Activated CD4-positive, alpha-beta T cell treated with anti-CD3 and anti-CD28 coated beads, Interleukin-2, Interleukin-4, amounts not matched to agents 100 ng/mL and 50 ng/mL, durations not matched to agents 16 hours and 8 hours (primary cell): Measurements from ENCODE around the gene BAX.

Experiments
- DNase-seq: peaks from one replicate; pipeline ENCODE4 v3.0.0-alpha.2; 2020; ENCODE audit warnings: low spot score

Gene BAX

DNA sequence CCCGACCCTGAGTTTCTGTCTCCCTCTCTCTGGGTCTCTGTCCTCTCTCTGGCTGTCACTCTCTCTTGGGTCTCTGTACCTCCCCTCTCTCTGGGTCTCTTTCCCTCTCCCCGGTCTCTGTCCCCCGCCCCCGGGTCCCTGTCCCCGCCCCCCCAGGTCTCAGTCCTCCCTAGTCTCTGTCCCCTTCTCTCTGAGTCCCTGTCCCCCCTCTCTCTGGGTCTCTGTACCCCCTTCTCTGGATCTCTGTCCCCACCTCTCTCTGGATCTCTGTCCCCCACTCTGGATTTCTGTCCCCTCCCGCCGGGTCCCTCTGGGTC lies 8.1 kb downstream of the BAX start:
- no peak for DNase-seq

DNA sequence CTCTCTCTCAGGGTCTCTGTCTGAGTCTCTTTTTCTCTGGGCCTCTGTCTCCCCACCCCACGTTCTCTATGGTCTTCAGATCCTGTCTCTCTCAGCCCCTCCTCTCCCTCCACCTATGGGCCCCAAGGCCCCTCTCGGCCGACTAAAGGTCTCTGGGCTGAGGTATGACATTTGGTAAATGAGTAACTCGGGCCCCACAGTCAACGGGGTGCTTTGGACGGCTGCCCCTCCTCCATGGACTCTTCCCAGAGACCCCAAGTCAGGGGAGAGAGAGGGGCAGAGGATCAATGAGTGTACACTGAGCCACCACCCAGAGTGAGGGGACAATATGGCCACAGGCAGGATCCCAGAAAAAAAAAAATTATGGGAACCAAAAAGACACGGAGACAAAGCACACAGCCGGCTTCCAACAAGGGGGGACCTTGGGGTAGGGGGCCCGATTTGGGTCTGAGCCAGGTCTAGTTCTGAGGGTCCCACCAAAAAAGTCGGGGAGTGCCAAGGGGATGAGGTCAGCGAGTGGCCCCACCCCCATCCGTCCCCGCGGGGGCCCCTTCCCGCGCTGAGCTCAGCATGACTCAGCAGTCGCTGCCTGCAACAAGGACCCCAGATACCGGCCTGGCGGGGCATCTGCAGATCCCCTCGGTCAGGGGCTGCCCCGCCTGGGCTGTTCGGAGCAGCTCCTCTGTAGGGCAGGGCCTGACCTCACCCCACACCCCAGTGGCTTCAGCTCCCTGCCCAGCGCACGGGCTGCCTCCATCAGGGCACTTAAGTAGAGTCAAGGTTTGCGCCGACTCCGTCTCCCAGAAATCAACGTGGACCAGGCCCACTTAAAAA lies 8.9 kb downstream of the BAX start:
- DNase-seq, result peak; percentile 78

DNA sequence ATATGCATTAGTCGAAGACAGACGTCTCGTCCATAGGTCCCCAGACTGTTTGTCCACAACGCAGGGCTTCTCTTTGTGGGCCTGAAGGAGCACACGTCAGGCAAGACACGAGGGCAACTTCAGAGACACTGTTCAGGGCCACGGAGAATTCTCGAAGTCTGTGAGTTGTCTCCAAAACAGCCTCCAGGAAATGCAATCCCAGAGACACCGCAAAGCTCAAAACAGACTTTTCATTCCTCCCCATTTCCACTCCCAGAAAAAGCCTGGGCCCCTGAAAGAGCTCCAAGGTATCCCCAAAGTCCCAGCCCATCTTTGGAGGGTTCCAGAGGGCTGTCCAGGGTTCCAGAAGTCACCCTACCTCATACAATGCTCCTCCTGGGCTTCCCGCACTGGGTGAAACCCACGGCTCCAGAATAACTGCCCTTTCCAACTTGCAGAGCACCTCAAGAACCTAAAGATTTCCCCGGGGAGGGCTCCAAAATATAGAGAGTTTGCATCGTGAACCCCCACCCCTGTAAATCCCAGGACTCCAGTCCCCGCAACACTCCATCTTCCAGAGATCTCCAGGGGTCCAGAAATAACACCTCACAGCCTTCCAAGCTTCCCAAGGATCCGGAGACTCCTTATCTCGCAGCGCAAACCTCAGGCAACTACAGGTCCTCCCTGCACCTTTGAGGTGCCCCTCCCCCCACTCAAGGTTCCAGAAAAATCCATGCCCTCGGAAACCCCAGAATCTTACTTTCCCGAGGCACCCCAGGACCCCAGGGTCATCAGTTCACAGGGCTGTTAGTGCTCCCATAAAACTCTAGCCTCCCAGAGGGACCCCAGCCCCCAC lies 9.7 kb downstream of the BAX start:
- peak; percentile 25 for DNase-seq

DNA sequence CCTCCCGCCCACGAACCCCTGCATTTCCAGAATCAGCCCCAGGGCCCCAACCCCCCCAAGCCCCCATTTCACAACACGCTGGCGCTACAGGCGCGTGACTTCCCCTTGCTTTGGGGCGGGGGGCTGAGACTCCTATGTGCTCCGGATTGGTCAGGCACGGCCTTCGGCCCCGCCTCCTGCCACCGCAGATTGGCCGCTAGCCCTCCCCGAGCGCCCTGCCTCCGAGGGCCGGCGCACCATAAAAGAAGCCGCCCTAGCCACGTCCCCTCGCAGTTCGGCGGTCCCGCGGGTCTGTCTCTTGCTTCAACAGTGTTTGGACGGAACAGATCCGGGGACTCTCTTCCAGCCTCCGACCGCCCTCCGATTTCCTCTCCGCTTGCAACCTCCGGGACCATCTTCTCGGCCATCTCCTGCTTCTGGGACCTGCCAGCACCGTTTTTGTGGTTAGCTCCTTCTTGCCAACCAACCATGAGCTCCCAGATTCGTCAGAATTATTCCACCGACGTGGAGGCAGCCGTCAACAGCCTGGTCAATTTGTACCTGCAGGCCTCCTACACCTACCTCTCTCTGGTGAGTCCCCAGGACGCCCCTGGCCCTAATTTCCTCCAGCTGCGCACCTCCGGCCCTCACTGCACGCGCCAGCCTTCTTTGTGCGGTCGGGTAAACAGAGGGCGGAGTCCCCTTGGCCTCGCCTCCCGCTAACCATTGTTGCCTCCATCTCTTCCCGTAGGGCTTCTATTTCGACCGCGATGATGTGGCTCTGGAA lies 10.5 kb downstream of the BAX start, which contains the start of gene FTL:
FTL (plus strand) TSS at position 270 of the 766 bp plus-strand sequence; CDS start at position 469, 199 bp downstream.
- DNase-seq, result peak; percentile 96

DNA sequence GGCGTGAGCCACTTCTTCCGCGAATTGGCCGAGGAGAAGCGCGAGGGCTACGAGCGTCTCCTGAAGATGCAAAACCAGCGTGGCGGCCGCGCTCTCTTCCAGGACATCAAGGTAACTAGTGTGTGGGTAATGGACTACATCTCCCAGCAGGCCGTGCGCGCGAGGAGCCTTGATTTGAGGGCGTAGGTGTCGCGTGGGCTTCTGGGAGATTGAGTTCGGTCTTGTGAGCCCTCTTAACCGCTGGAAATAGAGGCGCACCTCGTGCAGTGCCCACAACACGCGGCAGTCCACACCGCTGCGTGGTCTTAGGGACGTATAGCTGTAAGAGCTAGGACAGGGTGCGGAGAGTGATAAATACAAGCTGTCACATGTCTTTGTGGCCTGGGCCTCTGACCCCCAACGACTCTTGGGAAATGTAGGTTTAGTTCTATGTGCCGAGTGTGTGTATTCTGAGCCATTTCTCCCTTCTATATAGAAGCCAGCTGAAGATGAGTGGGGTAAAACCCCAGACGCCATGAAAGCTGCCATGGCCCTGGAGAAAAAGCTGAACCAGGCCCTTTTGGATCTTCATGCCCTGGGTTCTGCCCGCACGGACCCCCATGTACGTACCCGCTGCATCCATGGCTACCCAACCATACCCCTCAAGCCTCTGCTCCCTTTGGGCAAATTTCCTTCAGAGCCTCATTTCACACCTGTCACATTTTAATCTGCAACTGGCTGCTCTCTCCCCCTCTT lies 11.3 kb downstream of the BAX start:
- peak; percentile 89 for DNase-seq

DNA sequence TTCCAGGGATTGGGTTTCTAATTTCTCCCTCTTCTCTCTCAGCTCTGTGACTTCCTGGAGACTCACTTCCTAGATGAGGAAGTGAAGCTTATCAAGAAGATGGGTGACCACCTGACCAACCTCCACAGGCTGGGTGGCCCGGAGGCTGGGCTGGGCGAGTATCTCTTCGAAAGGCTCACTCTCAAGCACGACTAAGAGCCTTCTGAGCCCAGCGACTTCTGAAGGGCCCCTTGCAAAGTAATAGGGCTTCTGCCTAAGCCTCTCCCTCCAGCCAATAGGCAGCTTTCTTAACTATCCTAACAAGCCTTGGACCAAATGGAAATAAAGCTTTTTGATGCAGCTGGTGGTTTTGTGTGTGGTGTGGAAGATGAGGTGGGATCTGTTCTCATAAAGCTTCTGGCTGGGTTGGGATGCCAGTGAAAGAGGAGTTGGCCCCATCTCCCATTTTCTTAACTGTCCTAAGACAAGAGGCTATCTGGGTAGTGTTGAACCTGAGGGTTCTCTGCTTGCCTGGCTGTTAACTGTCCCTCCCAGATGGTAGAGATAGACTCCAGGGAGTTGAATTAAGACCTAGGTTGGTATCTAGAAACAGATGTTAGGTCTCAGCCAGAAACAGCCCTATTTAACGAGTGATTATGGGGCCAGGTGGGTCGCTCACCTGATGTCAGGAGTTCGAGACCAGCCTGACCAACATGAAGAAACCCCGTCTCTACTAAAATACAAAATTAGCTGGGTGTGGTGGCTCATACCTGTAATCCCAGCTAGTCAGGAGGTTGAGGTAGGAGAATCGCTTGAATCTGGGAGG lies 12.1 kb downstream of the BAX start:
- no peak for DNase-seq

DNA sequence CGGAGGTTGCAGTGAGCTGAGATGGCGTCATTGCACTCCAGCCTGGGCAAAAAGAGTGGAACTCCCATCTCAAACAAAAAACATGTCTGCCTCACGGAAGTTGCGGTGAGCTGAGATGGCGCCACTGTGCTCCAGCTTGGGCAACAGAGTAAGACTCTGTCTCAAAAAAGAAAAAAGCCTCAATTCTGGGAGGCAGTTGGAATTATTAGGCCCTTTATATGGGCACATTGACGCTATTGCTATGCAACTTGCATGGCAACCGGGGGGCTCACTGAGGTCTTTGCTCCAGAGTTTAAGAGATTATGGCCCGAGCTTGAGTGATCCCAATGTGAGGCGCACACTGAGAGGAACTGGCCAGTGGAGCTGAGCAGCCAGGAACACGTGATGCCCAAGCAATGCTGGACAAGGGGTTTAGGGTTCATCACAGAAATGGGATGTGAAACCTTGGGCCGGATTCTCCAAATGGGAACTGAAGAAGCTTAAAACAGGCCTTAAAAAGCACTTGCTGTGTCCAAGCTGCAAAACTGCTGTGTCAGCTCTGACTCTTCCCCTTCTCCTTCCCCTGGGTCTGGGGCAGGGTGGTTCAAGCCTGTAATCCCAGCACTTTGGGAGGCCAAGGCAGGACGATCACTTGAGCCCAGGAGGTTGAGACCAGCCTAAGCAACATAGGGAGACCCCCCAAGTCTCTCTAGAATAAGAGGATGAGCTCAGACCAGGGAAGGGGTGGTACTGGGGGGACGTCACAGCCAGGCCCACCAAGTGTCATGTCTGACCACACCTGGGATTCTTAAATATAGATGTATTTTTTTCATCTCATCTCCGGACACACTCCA lies 12.9 kb downstream of the BAX start:
- DNase-seq, result peak; percentile 22

DNA sequence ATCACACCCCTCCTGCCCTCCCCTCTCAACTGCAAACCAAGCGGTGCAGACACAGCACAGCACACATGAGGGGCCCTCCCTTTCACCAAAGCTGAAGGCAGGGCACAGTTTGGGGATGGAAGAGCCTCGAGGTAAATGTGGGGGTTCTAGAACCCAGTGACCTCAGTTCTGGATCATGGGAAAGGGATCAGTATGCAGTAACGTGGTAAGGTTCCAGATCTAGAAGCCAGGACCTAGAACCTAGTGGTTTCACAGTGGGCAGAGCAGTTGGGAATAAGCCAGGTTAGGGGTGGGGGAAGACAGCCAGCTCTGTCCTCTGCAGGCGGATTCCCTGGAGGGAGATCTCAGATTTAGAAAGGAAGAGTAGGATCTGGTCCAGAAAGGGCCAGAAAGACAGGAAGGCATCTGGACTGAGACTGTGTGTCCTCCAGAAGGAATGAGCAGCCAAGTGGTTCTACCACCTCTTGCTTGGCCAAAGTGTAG lies 13.5 kb downstream of the BAX start:
- DNase-seq, result no peak

DNA sequence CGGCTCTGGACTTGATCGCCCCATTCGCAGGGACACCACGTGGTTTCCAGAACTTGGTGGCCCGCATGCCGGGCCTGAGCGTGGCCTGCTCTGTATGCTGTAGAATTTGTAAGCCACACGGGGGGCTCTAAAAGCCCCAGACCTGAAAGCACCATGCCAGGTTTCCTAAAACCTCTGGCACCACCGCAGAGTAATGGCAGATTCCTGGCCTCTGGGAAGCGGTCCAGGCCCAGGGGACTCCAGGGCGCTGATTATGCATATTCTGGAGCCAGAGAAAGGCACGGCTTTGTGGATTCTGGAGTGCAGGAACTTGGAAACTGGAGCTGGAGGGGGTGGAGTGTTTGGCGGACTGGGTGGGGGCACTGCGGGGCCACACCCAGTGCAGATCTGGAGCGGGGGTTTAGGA lies 14.1 kb downstream of the BAX start:
- no peak for DNase-seq

DNA sequence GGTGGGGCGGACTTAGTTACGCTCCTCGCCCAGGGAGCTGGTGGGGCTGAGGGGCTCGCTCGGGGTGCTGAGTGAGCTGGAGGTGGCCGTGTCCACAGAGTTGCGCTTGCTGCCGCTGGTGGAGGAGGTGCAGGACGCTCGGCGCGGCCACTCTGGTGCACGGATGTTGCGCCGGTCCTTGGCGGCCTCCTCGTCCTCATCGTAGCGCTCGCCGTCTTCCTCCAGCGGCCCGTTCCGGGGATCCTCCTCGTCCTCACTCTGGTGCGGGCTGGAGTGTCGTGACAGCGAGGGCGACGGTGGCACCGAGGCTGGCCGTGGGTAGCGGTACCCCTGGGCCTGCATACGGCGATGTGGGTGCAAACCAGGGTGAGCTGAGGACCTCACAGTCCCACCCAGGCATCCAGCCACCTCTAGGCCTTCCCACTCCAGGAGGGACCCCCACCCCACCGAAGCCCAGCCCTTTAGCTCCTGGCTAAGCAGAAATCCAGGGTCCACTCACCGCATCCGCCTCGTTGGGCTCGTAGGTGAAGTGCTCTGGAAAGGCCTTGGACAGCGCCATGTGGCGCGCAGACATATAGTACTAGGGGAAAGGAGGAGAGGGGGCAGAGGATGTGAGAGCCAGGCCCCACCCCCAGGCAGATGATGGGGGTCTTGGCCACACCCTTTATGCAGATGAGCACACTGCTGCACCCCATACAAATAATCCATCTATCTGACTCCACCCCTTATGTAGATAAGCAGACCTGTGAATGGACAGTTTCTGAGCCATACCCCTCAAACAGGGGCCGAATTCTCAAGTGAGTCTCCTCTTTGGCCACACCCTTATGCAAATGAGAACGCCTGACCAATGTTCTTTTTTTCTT lies 14.8 kb downstream of the BAX start:
- no peak for DNase-seq

DNA sequence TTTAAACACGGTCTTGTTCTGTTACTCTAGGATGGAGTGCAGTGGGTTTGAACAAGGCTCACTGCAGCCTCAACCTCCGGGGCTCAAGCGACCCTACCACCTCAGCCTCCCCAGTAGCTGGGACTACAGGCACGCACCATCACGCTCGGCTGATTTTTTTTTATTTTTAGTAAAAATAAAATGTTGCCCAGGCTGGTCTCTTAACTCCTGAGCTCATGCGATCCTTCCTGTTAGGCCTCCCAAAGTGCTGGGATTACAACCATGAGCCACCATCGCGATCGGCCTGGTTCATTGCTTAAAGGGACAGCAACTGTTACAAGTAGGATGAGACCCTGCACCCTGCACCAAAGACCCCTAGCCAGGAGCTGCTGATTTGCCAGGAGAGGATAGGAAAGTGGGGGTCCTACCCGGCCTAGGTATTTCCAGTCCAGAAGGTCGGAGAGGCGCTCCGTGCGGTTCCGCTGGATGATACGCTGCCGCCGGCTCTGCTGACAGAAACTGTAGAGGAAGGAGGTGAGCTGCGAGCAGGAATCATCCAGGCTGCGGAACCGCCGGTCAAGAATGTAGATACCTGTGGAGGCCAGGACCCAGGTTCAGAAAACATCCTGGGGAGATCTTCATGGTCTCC lies 15.6 kb downstream of the BAX start:
- no peak for DNase-seq

DNA sequence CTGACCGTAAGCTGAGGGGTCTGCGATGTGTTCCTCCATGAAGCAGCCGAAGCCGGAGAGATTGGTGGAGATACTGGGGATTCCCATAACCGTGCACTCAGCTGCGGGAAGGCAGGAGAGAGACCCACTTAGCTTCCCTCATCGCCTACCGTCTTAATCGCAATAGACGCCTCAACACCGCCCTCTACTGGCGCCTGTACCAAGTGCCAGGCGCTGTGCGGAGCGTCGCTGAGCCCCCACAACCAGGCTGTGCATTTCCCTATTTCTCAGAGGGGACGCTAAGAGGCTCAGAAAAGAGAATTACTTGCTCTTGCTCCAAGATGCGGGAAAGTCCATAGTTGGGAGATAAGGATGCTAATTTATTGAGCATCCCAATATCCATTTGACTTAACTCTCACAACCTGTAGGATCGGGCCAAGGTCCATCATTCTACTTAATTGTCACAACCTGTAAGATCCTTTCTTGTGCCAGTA lies 16.3 kb downstream of the BAX start:
- DNase-seq, result peak; percentile 82

DNA sequence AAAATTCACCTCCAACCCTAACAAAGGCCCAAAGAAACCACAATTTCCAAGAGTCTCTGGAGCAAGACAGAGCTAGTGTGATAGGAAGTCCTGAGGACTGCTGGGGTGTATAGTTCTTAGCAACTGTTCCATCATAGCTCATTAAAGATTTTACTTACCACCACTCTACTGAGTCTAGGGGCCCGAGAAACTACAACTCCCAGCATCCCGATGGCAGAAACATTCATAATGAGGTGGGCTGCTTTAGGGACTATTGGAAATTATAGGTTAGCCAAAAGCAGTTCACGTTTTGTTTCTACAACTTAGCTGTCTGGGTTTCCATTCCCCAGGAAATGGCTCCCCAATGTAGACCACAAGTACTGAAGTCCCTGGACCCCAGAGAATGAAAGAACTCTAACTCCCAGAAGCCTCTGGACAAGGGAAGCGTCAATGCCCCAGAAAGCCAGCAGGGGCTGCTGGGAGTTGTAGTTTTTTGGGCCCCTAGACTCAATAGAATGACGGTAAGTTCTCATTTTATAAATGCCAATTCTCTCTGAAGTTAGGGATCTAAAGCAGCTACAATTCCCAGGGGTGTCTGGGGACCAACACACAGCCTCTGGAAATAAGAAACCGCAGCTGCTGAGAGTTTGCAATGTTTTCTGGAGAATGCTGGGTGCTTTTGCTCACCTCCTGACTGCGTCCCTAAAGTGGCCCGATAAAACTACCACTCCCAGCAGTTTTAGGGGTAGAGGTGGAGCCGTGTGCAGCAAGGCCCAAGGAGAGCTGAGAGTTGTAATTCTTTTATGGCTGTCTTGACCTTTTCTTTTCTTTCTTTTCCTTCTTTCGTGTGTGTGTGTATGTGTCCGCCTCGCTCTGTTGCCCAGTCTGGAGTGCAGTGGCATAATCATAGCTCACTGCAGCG lies 21.5 kb downstream of the BAX start:
- peak; percentile 37 for DNase-seq

DNA sequence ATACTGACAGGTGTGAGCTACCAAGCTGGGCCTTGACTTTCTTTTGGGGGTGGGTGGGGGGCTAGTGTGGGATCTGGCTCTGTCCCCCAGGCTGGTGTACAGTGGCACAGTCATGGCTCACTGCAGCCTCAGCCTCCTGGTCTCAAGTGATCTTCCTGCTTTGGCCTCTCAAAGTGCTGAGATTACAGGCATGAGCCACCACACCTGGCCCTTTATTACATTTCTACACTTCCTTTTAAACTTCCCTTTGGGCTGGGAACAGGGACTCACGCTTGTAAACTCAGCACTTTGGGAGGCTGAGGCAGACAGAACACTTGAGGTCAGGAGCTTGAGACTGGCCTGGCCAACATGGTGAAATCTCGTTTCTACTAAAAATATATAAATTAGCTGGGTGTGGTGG lies 22.4 kb downstream of the BAX start:
- no peak for DNase-seq

DNA sequence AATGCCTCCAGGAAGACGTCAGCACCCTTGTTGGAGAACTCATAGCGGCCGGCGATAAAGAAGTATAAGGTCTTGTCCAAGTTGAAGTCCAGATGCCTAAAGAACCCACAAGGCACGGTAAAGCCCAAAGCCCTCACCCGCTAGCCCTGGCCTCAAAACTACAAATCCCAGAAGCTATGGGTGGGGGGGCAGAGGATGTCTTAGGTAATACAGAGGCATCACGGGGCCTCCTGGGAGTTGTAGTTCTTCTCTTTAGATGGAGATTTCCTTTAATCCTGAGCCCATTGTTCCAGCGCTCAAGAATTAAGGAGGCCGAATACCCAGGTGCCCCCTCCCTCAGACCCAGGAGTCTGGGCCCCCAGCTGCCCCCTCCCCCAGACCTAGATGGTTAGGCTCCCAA lies 27.6 kb downstream of the BAX start:
- DNase-seq, result no peak

DNA sequence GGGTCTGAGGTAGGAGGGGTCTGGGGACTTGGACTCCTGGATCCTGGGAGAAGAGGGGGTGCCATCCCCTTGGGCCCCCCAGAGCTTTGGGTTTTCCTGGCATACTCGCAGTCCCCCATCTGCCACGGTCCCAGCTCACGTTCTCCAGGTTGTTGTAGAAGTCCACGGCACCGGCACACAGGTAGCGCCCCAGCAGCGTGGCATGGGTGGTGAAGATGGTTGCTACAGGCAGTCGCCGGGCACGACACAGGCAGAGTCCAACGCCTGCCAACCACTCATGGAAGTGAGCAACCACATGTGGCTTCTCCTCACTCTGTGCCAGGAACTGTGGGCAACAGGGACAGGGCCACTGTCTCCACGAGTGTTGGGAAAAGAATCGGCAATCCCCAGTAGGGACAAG lies 31.0 kb downstream of the BAX start:
- DNase-seq, result no peak

DNA sequence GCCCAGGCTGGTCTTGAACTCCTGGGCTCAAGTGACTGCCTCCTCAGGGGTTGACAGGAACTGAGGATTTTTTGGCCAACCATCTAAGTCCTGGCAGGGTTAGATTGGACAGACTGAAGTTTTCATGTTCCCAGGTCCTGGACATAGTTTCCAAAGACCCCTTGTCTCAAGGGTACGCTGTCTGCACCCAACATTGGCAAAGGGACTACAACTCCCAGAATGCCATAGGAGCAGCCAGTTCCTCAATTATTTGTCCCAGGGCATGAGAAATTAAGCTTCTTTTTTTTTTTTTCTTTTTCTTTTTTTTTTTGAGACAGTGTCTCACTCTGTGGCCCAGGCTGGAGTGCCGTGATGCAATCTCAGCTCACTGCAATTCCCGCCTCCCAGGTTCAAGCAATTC lies 31.5 kb downstream of the BAX start:
- DNase-seq, result no peak
